ENCODE data around the gene CNTN2.

Gene CNTN2, protein sequence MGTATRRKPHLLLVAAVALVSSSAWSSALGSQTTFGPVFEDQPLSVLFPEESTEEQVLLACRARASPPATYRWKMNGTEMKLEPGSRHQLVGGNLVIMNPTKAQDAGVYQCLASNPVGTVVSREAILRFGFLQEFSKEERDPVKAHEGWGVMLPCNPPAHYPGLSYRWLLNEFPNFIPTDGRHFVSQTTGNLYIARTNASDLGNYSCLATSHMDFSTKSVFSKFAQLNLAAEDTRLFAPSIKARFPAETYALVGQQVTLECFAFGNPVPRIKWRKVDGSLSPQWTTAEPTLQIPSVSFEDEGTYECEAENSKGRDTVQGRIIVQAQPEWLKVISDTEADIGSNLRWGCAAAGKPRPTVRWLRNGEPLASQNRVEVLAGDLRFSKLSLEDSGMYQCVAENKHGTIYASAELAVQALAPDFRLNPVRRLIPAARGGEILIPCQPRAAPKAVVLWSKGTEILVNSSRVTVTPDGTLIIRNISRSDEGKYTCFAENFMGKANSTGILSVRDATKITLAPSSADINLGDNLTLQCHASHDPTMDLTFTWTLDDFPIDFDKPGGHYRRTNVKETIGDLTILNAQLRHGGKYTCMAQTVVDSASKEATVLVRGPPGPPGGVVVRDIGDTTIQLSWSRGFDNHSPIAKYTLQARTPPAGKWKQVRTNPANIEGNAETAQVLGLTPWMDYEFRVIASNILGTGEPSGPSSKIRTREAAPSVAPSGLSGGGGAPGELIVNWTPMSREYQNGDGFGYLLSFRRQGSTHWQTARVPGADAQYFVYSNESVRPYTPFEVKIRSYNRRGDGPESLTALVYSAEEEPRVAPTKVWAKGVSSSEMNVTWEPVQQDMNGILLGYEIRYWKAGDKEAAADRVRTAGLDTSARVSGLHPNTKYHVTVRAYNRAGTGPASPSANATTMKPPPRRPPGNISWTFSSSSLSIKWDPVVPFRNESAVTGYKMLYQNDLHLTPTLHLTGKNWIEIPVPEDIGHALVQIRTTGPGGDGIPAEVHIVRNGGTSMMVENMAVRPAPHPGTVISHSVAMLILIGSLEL

DNA sequence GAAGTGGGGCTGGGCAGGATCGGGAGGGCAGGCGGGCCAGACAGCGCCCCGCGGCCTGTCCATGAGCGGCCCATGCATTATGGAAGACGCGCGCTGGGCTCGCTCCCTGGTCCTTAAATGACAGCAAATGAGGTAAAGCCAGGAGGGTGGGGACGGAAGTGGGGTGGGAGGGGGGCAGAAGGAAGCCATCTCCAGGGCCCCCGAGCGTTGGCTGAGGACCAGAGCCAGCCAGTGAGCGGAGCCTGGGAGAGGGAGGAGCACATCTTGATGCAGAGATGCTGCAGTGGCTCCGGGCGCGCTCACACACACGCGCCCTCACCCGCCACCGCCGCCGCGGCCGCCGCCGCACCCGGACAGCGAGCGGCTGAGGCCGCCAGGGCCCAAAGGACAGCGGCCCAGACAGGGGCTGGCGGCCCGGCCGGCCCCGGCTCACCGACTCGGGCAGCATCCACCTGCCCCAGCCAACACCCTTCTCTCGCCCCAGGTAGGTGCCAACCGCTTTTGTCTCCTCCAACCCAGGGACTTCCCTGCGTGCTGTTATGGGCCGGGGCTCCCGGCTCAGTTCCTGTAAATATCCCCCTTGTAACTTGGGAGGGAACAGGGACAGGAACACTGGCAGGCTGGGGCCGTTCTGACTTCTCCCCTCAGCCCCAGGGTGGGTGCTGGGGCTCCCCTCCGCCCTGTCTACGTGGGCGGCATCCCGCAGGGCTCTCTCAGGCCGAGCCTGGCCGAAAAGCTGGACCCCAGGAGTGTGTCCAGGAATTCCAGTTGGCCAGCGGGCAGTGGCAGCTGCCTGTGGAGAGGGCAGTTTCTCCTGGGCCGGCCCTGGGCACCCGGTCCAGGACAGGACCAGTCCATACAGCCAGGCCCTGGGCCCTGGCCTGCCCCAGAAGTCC lies at the start of gene CNTN2:
Gene CNTN2 (plus strand): TSS at position 302 of the 896 bp plus-strand sequence. CDS start 9,974 bp downstream, outside the sequence.
- DNase-seq, result peak; percentile 35

DNA sequence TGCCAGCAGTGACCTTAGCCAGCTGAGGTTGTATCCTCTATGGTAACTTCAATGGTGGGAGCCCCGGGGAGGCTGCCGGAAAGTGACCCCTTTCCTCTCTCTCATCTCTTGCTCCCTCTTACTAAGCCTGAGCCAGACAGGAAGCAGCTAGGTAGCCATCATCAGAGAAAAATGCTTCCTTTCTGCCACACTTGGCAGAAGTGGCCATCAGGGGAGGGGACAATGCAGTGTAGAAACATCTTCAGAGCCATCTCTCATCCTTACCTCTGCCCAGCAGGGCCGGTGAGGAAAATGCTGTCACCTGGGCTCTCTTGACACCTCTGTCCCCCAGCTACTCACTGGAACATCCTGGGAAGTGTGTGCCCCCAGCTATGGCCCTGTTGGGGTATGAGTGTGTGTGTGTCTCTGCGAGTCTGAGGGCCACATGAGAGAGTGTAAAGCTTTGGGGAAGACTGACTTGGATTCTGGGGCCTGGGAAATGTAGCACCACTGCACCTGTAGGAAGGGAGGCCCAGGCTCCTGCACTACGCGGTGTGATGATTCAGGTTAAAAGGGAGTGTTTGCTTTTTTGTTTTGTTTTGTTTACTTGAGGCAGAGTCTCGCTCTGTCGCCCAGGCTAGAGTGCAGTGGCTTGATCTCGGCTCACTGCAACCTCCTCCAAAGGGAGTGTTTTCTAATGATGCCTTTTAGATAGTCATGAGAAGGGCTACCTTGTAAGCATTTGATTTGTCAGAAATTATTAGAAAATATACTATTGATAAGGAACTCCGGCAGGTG lies 48.7 kb upstream of the CNTN2 start:
- DNase-seq, result no peak

DNA sequence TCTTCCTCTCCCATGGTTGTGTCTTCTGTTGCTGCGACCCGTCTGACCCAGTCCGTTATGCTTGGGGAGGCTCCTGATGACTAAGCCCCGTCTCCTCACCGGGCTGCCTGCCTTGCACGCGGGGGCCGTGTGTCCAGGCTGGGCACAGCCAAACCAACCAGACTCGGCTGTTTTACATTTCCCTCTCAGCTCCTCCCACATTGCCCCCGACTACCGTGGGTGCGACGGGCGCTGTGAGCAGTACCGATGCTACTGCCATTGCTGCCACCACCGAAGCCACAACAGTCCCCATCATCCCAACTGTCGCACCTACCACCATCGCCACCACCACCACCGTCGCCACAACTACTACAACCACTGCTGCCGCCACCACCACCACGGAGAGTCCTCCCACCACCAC lies 46.0 kb upstream of the CNTN2 start:
- DNase-seq, result no peak

DNA sequence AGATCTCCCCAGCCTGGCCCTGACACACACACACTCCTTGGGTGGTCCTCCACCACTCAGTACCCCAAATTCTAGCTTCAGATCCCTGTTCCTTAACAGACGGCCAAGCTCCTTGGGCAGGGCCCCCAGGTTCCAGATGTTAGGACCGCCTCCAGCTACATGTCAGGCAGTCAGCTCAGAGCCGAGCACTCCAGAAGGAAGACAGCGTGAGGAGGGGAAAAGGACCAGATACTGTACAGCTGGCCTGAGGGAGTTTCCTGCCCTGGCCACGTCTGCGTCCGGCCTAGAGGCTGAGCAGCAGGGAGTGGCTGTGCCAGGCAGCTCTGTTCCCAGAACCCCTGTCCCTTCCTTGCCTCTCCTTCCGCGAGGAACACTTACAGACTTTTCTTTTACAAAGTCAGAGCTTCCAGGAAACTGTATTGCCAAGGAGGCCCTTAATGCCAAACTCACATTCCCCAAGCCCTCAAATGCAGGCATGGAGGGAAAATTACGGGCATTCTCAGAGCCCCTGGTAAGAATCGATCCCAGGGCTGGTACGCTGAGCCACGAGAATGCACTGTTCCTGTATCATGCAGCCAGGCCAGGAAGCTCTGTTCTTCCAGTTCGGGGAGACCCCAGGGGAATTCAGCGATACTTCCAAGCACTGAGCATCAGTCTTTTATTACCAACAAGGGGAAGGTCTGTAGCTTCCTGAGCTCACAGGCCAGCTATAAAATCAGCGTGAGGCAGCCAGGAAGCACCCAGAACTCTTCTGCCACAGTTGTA lies 45.2 kb upstream of the CNTN2 start:
- no peak for DNase-seq

DNA sequence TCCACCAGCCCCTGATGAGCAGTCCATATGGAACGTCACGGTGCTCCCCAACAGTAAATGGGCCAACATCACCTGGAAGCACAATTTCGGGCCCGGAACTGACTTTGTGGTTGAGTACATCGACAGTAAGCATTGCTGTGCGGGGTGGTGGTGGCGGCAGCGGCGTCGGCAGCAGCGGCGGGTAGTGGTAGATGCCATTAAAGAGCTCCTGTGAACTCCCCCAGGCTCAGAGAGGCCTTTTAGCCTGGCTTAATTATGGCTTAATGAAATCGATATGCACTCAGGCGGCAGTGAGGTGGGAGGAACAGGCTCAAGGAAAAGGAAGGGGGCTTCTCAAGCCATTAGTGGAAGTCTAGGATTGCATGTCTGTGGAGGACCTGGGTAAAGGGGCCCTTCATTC lies 41.9 kb upstream of the CNTN2 start:
- peak; percentile 65 for DNase-seq

DNA sequence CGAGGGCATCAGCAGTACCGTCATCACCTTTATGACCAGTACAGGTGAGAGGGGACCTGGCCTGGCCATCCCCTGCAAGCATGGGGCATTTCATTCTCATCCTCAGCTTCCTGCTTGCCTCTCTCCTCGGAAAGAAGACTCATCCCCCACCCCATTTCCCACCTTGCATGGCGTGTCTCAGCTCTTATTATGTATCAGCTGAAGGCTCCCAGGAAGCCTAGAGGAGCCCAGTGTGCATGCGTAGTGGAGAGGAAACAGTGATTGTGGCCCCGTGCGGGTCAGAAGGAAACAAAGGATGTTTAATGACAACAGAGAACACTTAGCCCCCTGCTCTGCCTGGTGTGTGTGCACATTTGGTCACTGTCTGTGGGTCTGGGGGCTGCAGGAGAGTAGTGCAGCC lies 40.3 kb upstream of the CNTN2 start:
- DNase-seq, result no peak

DNA sequence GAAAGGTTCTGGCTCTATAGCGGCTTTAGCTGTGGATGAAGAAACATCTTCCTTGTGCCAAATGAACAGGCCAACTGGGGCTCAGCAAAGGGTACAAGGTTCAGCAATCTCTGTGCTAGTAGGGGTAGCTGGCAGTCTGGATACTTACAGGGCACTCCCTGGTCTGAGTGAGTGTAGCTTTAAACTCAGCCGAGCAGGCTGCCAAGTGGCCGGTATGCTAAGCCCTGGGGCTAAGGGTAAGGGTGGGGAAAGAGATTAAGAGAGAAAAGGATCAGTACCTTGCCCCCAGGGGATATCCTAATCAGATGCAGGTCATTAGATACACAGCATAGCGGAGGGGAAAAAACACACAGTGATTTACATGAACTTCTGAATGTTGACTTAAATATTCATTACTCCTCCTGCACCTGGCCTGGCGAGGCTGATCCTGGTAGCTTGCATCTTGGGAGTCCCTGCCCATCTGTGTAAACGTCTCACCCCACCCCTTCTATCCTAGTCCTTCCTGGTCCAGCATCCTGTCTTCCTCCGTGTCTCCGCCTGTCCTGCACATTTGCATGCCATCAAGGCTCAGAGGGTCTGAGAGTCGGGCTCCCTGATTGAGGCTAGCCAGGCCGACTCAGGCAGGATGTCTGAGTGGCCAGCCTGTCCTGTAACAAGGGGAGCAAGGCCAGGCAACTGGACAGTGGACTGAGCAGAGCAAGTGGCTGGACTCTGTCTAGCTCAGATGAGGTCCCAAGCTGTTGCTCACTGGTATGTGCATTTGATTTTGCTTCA lies 39.5 kb upstream of the CNTN2 start:
- DNase-seq, result peak; percentile 80

DNA sequence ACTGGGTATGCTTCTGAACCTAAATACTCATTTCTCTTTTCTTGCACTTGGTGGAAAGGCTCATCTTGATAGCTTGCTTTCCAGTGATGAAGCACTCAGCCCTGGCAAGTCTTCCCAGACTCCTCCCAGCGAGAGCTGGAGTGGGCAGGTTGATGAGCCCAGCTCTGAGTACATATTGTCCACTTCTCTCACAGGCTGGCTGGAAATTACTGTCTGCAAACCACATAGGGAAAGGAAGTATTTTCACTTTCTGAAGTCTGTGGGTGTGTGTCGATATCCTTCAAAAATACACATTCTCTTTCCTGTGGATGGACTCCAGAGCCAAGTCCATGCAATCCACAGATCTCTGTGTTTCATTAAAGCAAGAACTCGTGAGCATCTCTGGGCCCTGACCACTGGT lies 38.7 kb upstream of the CNTN2 start:
- no peak for DNase-seq

DNA sequence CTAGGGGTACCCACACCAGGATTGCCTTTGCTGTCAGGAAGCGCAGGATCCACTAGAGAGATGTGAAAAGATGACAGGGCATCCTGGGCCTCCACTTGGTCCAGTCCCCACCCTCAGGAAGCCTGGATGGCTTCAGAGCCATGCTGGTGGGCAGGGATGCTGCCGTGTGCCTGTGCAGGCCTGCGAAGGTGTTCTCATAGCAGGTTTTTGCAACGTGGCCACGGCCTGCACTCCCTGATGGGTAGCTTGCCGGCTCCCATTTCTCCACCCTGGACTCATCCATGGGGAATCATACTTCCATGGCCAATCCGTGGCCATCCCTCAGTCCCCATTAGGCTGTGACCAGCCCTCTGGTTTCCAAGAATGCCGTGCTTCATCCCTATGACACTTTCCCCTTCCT lies 34.1 kb upstream of the CNTN2 start:
- DNase-seq, result no peak

DNA sequence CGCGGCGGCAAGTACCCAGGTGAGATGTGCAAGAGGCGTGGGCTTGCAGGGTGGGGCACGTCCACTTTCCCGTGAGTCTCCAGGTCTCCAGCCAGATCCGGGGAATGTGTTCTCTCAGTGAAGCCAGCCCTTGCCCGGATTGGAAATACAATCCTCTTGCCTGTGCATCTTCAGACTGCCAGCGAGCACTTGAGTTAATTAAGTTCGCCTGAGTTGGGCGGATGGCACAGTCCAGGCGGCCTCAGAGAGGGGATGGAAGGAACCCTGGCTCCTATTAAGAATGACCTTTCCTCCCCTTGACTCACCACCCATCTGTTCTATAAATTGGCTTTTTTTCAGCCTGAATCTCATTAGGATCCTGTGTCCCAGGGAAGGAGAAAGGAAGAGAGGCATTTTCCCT lies 33.3 kb upstream of the CNTN2 start:
- peak; percentile 95 for DNase-seq

DNA sequence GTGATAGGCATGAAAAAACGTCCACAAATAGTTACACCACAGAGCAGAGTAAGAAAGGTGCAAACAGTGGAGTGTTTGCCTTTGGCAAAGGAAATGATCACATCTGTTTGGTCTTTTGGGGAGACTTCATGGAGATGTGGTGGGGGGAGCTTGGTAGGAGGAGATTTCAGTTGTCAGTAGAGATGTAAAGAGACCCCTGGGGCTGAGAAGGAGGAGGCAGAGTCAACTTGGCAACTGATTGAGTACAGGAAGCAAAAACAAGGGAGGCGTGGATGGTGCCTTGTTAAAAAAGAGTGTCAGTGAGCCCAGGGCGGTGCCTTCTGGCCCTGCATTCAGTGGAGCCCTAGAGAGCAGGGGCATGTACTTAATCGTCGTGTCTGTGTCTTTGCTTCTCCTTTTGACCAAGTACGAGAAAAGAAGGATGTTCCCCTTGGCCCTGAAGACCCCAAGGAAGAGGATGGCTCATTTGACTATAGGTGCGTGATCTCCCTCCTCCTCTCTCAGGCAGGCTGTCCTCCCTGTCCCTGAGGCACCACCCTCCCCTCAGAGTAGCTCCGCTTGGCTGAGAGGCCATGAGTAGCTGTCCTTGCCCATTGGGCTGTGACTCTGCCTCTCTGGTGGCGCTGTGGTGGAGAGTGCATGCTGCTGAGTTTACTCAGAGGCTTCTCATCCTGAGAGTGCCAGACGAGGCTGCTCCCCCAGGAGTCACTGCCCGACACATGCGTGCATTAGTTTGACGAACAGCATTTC lies 30.4 kb upstream of the CNTN2 start:
- no peak for DNase-seq

DNA sequence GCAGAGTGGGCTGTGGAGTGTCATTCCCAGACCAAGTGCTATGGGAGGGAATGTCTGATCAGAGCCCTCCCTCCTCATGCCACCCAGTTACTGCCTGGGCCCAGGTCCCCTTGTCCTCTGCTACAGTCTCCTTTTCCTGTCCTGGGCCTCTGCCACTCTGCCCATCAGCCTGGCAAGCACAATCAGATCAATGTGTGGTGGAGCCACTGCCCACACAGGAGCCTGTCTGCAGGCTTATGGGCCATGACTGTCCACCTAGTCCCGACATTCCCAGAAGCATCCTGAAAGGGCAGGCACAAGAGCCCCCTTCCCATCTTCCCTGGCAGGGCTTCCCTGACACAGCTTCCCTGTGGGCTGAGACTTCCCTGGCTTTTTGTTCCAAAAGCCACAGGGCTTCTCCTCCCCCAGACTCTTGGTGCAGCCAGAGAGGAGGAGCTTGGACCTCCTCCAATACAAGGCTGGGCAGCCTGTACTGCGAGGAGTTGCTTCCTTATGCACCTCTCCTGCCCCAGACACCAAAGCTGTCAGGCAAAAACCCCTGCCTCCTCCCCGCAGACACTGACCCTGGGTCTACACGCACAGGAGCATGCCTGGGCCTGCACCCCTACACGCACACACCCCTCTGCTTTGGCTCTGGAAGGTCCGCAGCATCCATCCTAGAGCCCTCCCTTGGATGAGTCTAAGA lies 29.2 kb upstream of the CNTN2 start:
- DNase-seq, result no peak

DNA sequence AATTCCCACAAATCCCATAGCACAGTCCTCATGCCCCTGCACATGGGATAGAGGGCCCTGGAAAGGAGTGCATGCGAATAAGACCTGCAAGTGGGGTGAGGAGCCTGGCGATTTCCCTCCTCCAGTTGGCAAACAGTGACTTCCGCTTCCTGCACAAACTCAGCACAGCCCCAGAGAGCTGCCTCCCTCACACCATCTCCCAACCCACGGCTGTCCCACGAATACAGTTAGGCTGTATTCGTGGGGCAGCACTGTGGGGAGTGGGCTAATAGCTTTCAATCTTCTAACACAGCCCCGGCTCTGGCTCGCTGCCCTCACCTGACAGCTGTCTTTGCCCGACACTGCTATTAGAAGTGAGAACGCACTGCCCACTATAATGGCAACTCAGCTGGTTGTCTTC lies 28.2 kb upstream of the CNTN2 start:
- DNase-seq, result no peak

DNA sequence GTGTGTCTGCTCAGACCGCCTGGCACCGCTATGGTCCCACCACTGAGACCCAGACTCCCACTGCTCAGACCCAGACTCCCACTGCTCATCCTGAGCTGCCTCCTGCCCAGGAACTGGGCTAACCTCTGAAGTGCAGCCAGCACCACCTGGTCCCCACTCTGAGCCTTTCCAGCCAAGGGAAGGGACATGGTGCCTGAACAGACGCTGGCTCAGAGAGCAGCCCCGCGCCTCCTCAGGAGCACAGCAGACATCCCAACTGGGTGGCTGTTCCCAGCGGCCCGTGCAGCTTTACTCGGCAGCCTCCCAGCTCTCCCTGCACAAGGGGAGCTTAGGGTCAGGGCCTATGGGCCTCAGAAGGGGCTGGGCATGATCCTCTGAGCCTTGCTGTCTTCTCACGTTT lies 27.8 kb upstream of the CNTN2 start:
- DNase-seq, result peak; percentile 42

DNA sequence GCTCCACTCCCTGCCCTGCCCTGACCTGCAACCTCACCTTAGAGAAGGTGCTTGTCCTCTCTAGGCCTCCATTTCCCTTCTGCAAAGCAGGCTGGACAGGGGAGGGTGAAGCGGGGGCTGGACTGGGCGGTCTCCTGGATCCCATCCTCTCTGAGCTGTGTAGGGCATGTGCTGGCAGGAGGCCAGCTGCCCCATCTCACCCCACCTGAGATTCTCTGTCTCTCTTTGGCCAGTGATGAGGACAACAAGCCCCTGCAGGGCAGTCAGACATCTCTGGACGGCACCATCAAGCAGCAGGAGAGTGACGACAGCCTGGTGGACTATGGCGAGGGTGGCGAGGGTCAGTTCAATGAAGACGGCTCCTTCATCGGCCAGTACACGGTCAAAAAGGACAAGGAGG lies 26.9 kb upstream of the CNTN2 start:
- DNase-seq, result no peak

DNA sequence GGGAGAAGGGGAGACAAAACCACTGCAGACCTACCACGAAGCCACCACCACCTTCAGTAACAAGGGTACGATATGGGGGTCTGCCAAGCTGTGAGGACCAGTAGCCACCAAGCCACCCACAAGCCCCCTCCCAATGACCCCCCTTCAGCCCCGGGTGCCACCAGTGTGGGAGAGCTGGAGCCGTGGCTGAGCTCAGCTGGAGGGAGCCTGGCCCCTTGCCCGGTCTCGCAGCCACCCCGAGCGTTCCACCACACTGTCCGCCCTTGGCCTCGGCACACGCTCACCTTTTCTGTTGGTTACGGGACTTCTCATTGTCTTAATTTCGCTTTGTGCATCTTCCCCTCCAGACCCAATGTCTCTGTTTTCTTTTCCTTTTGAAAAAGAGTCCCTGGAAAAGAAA lies 26.4 kb upstream of the CNTN2 start:
- no peak for DNase-seq

DNA sequence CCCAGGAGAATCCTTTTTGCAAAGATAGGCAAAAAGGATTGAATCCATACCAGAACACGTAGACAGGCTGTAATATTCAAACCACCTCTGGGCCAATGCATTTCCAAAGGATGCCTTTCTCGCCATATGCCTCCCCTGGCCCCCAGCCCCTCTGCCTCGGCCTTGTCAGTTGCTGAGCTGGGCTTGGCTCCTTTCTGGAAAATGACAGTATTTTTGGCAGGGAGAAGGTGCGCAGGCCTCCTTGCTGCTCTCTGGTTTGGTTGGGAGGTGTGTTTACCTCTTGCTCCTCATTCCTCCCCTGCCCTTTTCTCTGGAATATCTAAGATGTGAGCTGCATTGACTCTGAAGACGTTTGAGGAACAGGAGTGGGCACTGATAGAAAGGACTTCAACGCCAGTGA lies 26.0 kb upstream of the CNTN2 start:
- DNase-seq, result no peak

DNA sequence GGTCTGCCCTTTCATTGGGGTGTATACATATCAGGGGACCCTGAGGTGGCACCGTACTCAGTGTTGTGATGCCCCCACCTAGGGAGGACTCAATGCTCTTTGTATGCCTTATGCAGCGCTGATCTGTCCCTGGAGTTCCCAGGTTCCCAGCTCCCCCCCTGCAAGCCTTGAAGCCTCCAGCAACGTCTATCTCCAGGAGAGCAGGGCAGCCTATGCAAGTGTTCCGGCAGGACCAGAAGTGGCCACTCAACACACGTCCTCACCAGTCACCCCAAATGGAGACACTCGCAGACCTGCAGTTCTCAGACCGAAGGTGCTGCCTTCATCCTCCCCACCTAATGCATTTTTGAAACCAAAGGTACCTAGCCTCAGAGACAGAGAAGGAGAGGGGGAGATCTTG lies 25.2 kb upstream of the CNTN2 start:
- no peak for DNase-seq

DNA sequence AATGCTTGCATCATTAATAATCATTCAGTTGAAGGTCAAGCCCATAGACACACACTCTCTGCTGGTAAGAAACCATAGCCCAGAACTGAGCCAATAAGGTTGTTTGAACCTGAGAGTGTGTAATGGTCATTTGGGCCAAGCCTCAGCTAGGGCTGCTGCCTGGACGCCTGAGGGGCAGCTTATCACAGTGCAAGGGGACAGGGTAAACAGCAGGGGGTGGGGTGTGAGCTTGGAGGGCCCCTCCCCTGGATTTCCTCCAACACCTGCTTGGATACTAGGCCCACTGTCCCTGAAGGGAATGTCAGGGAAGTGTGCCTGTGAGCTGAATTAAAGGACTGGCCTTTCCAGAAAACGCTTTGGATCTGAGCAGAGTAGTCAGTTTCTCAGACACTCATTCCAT lies 24.6 kb upstream of the CNTN2 start:
- no peak for DNase-seq
